Neural cell (in vitro differentiated cells): ENCODE measurements around the gene UBA1.

Source experiments
- EP300 ChIP-seq: fragments of 450-650 bp; conservative IDR thresholded peaks from 2 replicates; pipeline ENCODE4 v1.6.1; 2014; ENCODE audit warnings: antibody characterized with exemption, mild to moderate bottlenecking, moderate library complexity; ENCODE audit not compliant: poor library complexity, severe bottlenecking
- POLR2AphosphoS5 ChIP-seq: IDR thresholded peaks from 2 replicates; pipeline ENCODE4 v1.6.1; 2012
- TAF1 ChIP-seq: IDR thresholded peaks from 2 replicates; pipeline ENCODE4 v1.6.1; 2012; ENCODE audit warnings: low read depth
- TF ChIP-seq, protein P1 (sequence below): fragments of 450-650 bp; IDR thresholded peaks from 2 replicates; pipeline ENCODE4 v1.5.1; 2014; ENCODE audit warnings: antibody characterized with exemption, mild to moderate bottlenecking, moderate library complexity; ENCODE audit not compliant: poor library complexity, severe bottlenecking
- TF ChIP-seq, protein P2 (sequence below): IDR thresholded peaks from 2 replicates; pipeline ENCODE4 v1.6.1; 2012; ENCODE audit warnings: borderline replicate concordance

DNA sequence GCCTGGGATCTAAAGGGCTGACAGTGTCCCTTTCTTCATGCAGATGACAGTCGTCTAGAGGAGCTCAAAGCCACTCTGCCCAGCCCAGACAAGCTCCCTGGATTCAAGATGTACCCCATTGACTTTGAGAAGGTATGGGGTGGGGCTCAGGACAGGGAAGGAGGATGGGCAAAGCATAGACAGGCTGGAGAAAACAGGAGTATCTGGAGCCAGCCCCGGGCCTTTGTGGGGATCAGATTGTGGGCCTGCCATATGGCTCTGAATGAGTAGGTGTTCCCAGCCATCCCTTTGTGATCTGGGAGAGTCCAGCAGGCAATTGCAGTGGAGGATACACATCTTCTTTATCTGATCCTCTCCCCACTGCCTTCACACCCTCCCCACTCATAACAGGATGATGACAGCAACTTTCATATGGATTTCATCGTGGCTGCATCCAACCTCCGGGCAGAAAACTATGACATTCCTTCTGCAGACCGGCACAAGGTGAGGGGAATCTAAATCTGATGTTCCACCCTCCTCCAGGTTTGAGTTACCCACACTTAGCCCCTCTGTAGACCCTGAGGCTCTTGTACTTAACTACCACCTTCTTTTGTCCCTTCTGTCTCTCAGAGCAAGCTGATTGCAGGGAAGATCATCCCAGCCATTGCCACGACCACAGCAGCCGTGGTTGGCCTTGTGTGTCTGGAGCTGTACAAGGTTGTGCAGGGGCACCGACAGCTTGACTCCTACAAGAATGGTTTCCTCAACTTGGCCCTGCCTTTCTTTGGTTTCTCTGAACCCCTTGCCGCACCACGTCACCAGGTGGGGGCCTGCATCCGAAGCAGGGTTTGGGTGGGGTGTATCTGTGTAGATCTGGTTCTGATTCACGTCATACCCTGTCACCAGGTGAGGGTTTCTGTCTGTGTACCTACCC lies 19.0 kb downstream of the UBA1 start:
- TF ChIP-seq TAF1 = no peak
- TF ChIP-seq, protein P1, sequence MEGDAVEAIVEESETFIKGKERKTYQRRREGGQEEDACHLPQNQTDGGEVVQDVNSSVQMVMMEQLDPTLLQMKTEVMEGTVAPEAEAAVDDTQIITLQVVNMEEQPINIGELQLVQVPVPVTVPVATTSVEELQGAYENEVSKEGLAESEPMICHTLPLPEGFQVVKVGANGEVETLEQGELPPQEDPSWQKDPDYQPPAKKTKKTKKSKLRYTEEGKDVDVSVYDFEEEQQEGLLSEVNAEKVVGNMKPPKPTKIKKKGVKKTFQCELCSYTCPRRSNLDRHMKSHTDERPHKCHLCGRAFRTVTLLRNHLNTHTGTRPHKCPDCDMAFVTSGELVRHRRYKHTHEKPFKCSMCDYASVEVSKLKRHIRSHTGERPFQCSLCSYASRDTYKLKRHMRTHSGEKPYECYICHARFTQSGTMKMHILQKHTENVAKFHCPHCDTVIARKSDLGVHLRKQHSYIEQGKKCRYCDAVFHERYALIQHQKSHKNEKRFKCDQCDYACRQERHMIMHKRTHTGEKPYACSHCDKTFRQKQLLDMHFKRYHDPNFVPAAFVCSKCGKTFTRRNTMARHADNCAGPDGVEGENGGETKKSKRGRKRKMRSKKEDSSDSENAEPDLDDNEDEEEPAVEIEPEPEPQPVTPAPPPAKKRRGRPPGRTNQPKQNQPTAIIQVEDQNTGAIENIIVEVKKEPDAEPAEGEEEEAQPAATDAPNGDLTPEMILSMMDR = no peak
- no peak for TF ChIP-seq POLR2AphosphoS5
- TF ChIP-seq, protein P2, sequence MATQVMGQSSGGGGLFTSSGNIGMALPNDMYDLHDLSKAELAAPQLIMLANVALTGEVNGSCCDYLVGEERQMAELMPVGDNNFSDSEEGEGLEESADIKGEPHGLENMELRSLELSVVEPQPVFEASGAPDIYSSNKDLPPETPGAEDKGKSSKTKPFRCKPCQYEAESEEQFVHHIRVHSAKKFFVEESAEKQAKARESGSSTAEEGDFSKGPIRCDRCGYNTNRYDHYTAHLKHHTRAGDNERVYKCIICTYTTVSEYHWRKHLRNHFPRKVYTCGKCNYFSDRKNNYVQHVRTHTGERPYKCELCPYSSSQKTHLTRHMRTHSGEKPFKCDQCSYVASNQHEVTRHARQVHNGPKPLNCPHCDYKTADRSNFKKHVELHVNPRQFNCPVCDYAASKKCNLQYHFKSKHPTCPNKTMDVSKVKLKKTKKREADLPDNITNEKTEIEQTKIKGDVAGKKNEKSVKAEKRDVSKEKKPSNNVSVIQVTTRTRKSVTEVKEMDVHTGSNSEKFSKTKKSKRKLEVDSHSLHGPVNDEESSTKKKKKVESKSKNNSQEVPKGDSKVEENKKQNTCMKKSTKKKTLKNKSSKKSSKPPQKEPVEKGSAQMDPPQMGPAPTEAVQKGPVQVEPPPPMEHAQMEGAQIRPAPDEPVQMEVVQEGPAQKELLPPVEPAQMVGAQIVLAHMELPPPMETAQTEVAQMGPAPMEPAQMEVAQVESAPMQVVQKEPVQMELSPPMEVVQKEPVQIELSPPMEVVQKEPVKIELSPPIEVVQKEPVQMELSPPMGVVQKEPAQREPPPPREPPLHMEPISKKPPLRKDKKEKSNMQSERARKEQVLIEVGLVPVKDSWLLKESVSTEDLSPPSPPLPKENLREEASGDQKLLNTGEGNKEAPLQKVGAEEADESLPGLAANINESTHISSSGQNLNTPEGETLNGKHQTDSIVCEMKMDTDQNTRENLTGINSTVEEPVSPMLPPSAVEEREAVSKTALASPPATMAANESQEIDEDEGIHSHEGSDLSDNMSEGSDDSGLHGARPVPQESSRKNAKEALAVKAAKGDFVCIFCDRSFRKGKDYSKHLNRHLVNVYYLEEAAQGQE = no peak
- TF ChIP-seq EP300 = no peak
